Thyroid gland (tissue), 4 donors: ENCODE measurements around the gene ESPN. TPM values are rescaled to one million over a fixed set of nuclear protein-coding genes. Genes with fewer than 3 reads are reported as not detected.

ENCODE experiments used
- DNase-seq, 2 donors: peaks; one replicate each; pipeline ENCODE4 v3.0.0-alpha.2; 2019
- H3K27ac ChIP-seq, 3 donors: fragments of 200-600 bp; sonication (generic); 1 replicate in 2 of 3; 2 replicates in 1 of 3; pipeline ENCODE4 v1.5.1; 2016 to 2019; ENCODE audit warnings: mild to moderate bottlenecking in 1 of 3, moderate library complexity in 1 of 3
- H3K27me3 ChIP-seq: fragments of 200-600 bp; sonication (generic); one replicate; pipeline ENCODE4 v1.5.1; 2019
- H3K36me3 ChIP-seq, 2 donors: fragments of 200-600 bp; sonication (generic); one replicate each; pipeline ENCODE4 v1.5.1; 2016 to 2019
- H3K4me1 ChIP-seq, 2 donors: fragments of 200-600 bp; sonication (generic); one replicate each; pipeline ENCODE4 v1.5.1; 2017 to 2019
- H3K4me3 ChIP-seq, 3 donors: fragments of 200-600 bp; sonication (generic); replicated peaks in 1 of 3; 1 replicate in 2 of 3; 2 replicates in 1 of 3; pipeline ENCODE4 v1.5.1; 2016; ENCODE audit warnings: mild to moderate bottlenecking in 1 of 3
- H3K9me3 ChIP-seq: fragments of 200-600 bp; sonication (generic); one replicate; pipeline ENCODE4 v1.5.1; 2017
- CTCF ChIP-seq, 6 experiments: fragments of 200-600 bp in 3 of 6; fragments of 450-650 bp in 3 of 6; sonication (generic) in 3 of 6; IDR thresholded peaks; one replicate each; pipeline ENCODE4 v1.5.1; 2016 to 2019; ENCODE audit warnings: antibody characterized with exemption in 6 of 6, mild to moderate bottlenecking in 2 of 6, inconsistent platforms in 1 of 6, moderate library complexity in 1 of 6
- POLR2A ChIP-seq, 2 donors: fragments of 450-650 bp; IDR thresholded peaks; one replicate each; pipeline ENCODE4 v1.6.1; 2017; ENCODE audit warnings: antibody characterized with exemption in 2 of 2, mild to moderate bottlenecking in 2 of 2, moderate library complexity in 1 of 2
- WGBS, 2 donors: methylation state at CpG; one replicate each; pipeline ENCODE4 v1.1.5; 2017; 5-methylcytosine and 5-hydroxymethylcytosine counted together
- intact Hi-C: fragments of 100-400 bp; cut with DNase I; formaldehyde crosslinking; loops from one replicate; pipeline ENCODE4 v1.15.1; 2023
- microRNA-seq: library from miRNA; unstranded; fragments of <30 nt; microRNA quantifications from one replicate; pipeline ENCODE4, GENCODE V29; 2016
- small RNA-seq: library from RNA; depleted of rRNA; stranded (forward); fragments of <200 nt; gene quantifications from one replicate; pipeline ENCODE3, GENCODE V24; 2016
- total RNA-seq, 4 donors: library from RNA; depleted of rRNA; stranded (reverse); fragments of >200 nt; gene quantifications; one replicate each; pipeline ENCODE4 v1.2.3, GENCODE V29; 2016

ESPN gene
- total RNA-seq, 4 donors from 2014 or later = 0.67 to 5.2 TPM; not detected in 2

DNA sequence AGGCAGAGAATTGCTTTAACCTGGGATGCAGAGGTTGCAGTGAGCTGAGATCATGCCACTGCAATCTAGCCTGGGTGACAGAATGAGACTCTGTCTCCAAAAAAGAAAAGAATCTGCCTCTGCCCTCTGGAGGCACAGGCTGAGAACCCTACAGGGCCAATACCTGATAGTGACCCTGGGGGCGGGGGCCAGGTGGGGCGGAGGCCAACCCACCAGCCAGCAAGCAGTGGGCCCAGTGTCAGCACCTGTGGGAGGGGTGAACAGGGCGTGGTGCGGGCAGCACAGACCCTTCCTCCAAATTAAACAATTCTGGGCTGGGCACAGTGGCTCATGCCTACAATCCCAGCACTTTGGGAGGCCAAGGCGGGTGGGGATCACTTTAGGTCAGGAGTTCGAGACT lies 85.9 kb downstream of the ESPN start:
- H3K27ac ChIP-seq = no peak overlapping the region
- H3K27me3 ChIP-seq = no peaks in the 10 kb centered on the region
- DNase-seq = no peak
- TF ChIP-seq CTCF (IDR thresholded peaks at IDR 0.05) (no peak), POLR2A (IDR thresholded peaks at IDR 0.05) (no peak)
- no peak overlapping the region for H3K4me3 ChIP-seq
- no peaks in the 10 kb centered on the region for H3K4me1 ChIP-seq
- no peaks in the 10 kb centered on the region for H3K9me3 ChIP-seq
- no peaks in the 10 kb centered on the region for H3K36me3 ChIP-seq
- intact Hi-C loops = no loop called here
- WGBS, 2 donors = 82 to 92% methylated on average over 2 to 6 of the region's 6 CpGs

Small RNA genes within 50 kb of the gene (microRNA-seq; reads per million reads assigned to microRNA genes)
- gene MIR4252 = not detected

Small RNA genes within 50 kb of the gene (small RNA-seq; reads per million reads assigned to genes)
- not detected for gene MIR4252

Other genes starting within 250 kb of the ESPN start
- gene CHD5, start 244.5 kb upstream of the ESPN start, total RNA-seq = under 1 TPM; 0.15 to 0.94 (median 0.26) TPM
- gene RPL22, start 225.2 kb upstream of the ESPN start, total RNA-seq = 100 to 1,000 TPM; 154 to 230 (median 181) TPM
- 10 to 100 TPM; 32.9 to 63.5 (median 47.0) TPM for gene RNF207, start 218.7 kb upstream of the ESPN start, total RNA-seq
- gene ICMT, start 188.8 kb upstream of the ESPN start, total RNA-seq = 10 to 100 TPM; 66.2 to 86.2 (median 78.1) TPM
- gene HES3, start 180.6 kb upstream of the ESPN start, total RNA-seq = not detected
- 1 to 10 TPM in 3 of 4 donors, under 1 TPM in 1; 0.78 to 3.2 (median 1.5) TPM for gene GPR153, start 163.7 kb upstream of the ESPN start, total RNA-seq
- 10 to 100 TPM in 1 of 4 donors, 1 to 10 TPM in 3; 3.7 to 13.4 (median 6.3) TPM for gene ACOT7, start 31.0 kb upstream of the ESPN start, total RNA-seq
- gene HES2, start 4.9 kb upstream of the ESPN start, total RNA-seq = not detected
- 10 to 100 TPM in 3 of 4 donors, 1 to 10 TPM in 1; 2.2 to 18.9 (median 10.7) TPM for gene TNFRSF25, start 41.4 kb downstream of the ESPN start, total RNA-seq
- 10 to 100 TPM in 1 of 4 donors, 1 to 10 TPM in 3; 5.8 to 12.0 (median 8.4) TPM for gene PLEKHG5, start 66.9 kb downstream of the ESPN start, total RNA-seq
- 10 to 100 TPM; 20.1 to 41.6 (median 23.6) TPM for gene NOL9, start 129.7 kb downstream of the ESPN start, total RNA-seq
- gene TAS1R1, start 130.5 kb downstream of the ESPN start, total RNA-seq = not detected
- gene ZBTB48, start 155.2 kb downstream of the ESPN start, total RNA-seq = 10 to 100 TPM; 22.7 to 33.8 (median 29.4) TPM
- 10 to 100 TPM; 34.9 to 68.4 (median 44.6) TPM for gene KLHL21, start 178.1 kb downstream of the ESPN start, total RNA-seq
- 10 to 100 TPM in 1 of 4 donors, 1 to 10 TPM in 3; 7.8 to 14.1 (median 9.5) TPM for gene PHF13, start 189.0 kb downstream of the ESPN start, total RNA-seq
- gene THAP3, start 200.1 kb downstream of the ESPN start, total RNA-seq = 10 to 100 TPM; 21.2 to 35.3 (median 30.5) TPM